ENCODE measurements around the gene SOX9. TPM values are rescaled to one million over a fixed set of nuclear protein-coding genes. Genes with fewer than 3 reads are reported as not detected.

Gene SOX9
- polyA plus RNA-seq (ENCODE audit: insufficient read length in 12 of 12), result 10 to 100 TPM in 2 of 12 donors, 1 to 10 TPM in 9, not detected in 1; 7.6 to 15.6 (median 9.2) TPM
- long read RNA-seq, donor 1, transcript SOX9-201 (3 exons, 3,935 nt), result major isoform, 18 of 111 reads
- long read RNA-seq, donor 1, partial matches to known transcripts, result 93 of 111 reads
- long read RNA-seq, donor 1, other reads (novel, unspliced or antisense), result 0 of 111 reads
- long read RNA-seq, donor 2, partial matches to known transcripts, result 0 of 2 reads
- long read RNA-seq, donor 2, other reads (novel, unspliced or antisense), result 0 of 2 reads
- long read RNA-seq, donor 3, partial matches to known transcripts, result 0 of 2 reads
- long read RNA-seq, donor 3, other reads (novel, unspliced or antisense), result 0 of 2 reads
- long read RNA-seq, donor 4, partial matches to known transcripts, result 0 of 4 reads
- long read RNA-seq, donor 4, other reads (novel, unspliced or antisense), result 0 of 4 reads
- long read RNA-seq, donor 5, transcript SOX9-201 (3 exons, 3,935 nt), result major isoform, 6 of 6 reads
- long read RNA-seq, donor 5, partial matches to known transcripts, result 0 of 6 reads
- long read RNA-seq, donor 5, other reads (novel, unspliced or antisense), result 0 of 6 reads
- long read RNA-seq, donor 6, partial matches to known transcripts, result 0 of 2 reads
- long read RNA-seq, donor 6, other reads (novel, unspliced or antisense), result 0 of 2 reads
- long read RNA-seq, donor 7, result 0 reads
- long read RNA-seq, donor 8, transcript SOX9-201 (3 exons, 3,935 nt), result major isoform, 7 of 7 reads
- long read RNA-seq, donor 8, partial matches to known transcripts, result 0 of 7 reads
- long read RNA-seq, donor 8, other reads (novel, unspliced or antisense), result 0 of 7 reads
- long read RNA-seq, donor 9, partial matches to known transcripts, result 0 of 2 reads
- long read RNA-seq, donor 9, other reads (novel, unspliced or antisense), result 0 of 2 reads
- long read RNA-seq, donor 10, partial matches to known transcripts, result 0 of 1 reads
- long read RNA-seq, donor 10, other reads (novel, unspliced or antisense), result 0 of 1 reads
- long read RNA-seq, donor 11, transcript SOX9-201 (3 exons, 3,935 nt), result major isoform, 6 of 23 reads
- long read RNA-seq, donor 11, partial matches to known transcripts, result 17 of 23 reads
- long read RNA-seq, donor 11, other reads (novel, unspliced or antisense), result 0 of 23 reads

- DNase-seq, result peak; percentile 88
These were observed at the start of gene SOX9 for GRCh38 chr17:72120642-72121163. Gene SOX9 (plus strand): TSS chr17:72121020. CDS start chr17:72121392, 372 bp downstream.

GRCh38 chr17:72071330-72071729 is 49.5 kb upstream of the SOX9 start:
- DNase-seq, result no peak

DNA sequence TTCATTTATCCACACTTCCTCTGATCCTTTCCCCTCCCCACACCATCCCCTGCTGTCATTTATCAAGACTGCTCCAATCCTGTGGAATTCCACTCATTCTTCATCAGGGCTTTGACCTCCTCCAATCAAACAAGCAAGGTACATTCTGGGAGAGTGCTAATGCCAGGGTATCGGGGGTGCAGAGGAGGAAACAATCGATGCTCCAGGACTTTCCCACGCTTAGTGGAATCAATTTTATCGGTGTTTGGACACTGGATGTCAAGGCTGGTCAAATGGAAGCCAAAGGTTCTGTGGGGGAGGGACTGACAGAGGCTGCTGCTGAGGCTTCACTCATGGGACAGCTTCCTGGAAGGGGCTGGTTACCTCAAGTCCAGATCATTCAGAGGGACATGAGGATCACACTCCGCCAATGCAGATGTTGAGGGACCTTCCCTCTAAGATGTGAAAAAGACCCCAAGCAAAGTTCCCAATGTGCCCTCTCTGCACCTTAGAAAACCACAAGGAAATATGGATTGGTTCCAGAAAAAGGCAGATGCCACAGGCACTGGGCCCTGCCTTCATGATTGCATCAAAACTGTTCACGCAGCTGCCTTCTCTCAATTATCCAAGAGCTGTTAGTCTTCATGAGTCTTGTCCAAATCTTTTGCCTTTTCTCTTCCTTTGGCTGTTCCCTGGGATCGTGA is 44.7 kb upstream of the SOX9 start:
- DNase-seq, result no peak

- no peak for DNase-seq
These were observed 44.2 kb upstream of the SOX9 start for GRCh38 chr17:72076678-72077030.

DNA sequence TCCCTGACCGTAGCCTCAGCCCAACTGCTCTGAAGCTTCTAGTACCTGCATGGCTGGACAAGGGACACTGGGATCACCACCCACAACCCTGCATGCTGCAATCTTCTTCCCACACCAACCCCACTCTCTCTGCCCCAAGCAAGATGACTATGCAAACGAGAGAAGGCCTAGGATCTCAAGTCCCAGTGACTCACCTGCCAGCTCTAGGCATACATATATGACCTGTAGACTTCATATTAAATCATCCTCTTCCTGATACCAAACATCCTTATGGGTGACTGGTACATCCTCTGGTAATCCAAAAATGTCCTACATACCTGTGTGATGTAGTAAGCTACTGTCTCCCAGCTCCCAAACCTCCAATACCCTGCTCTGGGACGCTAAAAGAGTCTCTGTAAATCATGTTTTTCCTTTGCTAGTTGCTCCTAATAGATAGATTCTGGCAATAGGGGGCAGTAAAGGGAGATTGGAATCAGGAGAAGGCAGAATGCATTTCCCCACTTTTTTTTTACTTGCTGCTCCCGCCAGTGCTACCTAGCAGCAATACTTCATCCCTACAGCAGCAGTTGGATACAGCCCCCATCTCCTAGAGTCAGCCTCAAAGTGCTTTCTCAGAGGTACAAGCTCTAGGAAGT is 43.4 kb upstream of the SOX9 start:
- no peak for DNase-seq

- DNase-seq, result no peak
These were observed 41.1 kb upstream of the SOX9 start for GRCh38 chr17:72079700-72080099.

GRCh38 chr17:72087876-72088275 is 32.9 kb upstream of the SOX9 start:
- no peak for DNase-seq

- no peak for DNase-seq
These were observed 31.3 kb upstream of the SOX9 start for GRCh38 chr17:72089453-72089987.

- DNase-seq, result no peak
These were observed 30.7 kb upstream of the SOX9 start for GRCh38 chr17:72090108-72090507.

GRCh38 chr17:72092710-72093322 is 28.0 kb upstream of the SOX9 start:
- DNase-seq, result no peak

GRCh38 chr17:72093707-72094106 is 27.1 kb upstream of the SOX9 start:
- DNase-seq, result no peak

GRCh38 chr17:72095316-72095715 is 25.5 kb upstream of the SOX9 start:
- DNase-seq, result no peak

DNA sequence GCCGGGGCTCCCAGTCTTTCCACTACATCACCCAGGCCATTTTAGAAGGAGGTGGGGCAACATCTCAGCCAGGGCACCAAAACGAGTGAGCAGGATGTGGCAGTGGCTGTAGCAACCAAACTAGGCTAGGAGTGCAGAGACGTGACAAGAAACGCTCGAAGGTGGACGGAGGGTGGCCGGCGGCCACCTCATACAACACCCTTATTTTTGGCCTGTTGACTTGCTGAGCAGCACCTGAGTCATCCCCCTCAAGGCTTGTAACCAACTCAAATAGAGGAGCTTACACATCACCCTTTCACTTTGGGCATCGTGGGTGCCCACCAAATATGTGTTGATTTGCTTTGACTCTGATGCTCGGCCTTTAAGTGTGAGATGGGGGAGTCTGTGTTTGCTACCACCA is 23.7 kb upstream of the SOX9 start:
- no peak for DNase-seq

GRCh38 chr17:72099919-72100318 is 20.9 kb upstream of the SOX9 start:
- no peak for DNase-seq

GRCh38 chr17:72100470-72100869 is 20.4 kb upstream of the SOX9 start:
- DNase-seq, result no peak

DNA sequence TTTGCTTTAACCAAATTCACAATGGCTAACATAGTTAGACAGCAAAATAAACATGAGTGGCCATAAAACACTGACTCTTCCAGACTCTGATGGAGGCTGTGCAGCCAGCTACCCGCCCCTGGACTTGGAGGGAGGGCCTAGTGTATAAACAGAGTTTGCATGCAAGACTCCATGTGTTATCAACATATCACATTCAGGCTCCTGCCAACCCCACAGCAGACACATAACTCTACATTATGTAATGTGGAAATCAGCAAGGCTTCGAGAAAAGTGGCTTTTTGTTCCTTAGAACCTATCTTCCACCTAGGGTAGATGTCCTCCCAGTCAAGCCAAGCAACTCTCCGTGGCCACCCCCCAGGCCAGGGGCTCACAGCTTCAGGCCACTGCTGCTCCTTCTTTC is 19.3 kb upstream of the SOX9 start:
- no peak for DNase-seq

GRCh38 chr17:72102366-72102765 is 18.5 kb upstream of the SOX9 start:
- DNase-seq, result no peak

DNA sequence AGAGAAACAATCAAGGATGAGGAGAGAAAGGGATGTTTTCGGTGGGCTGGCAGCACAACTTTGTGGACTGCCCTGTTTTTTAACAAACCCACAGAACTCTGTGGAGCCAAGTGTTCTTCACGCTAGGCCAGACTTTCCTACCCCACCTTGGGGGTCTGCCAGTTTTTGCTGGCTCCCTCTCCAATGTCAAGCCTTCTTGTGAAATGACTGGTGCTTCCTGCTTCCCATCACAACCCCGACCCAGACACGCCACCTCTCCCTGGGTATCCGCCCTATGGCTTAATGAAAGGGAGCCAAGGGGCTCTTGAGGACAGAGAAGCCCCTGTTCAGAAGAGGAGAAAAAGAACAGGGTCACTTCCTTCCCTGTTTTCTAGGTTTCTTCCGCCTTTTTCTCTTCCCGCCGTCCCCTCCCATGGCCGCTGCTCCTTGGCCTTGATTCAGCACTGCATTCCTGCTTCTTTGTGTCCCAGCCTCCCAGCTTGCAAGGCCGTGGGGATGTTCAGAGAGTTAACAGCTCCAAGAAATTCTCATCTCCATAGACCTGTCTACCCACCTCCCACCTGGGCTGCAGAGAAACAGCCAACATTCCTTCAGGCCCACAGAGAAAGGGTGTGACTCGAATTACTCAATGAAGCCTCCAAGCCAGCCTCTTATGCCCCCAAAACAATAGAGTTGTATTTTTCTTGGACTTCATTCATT is 16.5 kb upstream of the SOX9 start:
- no peak for DNase-seq

- no peak for DNase-seq
These were observed 16.0 kb upstream of the SOX9 start for GRCh38 chr17:72104863-72105234.

GRCh38 chr17:72107100-72107499 is 13.7 kb upstream of the SOX9 start:
- no peak for DNase-seq

Measured in muscle of arm (tissue), 14 donors.